ENCODE results near the gene BCAR3.
A peak's percentile ranks its signal among the peaks of the same experiment; 100 is the strongest.

Gene BCAR3

GRCh38 chr1:93635614-93636543 lies 45.8 kb downstream of the BCAR3 start:
- FAIRE-seq, result no peak

GRCh38 chr1:93633313-93633712 lies 48.3 kb downstream of the BCAR3 start:
- no peak for FAIRE-seq

GRCh38 chr1:93631626-93632365 lies 49.8 kb downstream of the BCAR3 start:
- no peak for FAIRE-seq

GRCh38 chr1:93630168-93630567 lies 51.5 kb downstream of the BCAR3 start:
- FAIRE-seq, result no peak

GRCh38 chr1:93629101-93630059 lies 52.3 kb downstream of the BCAR3 start:
- peak; percentile 96 for FAIRE-seq

- no peak for FAIRE-seq
These were observed 53.0 kb downstream of the BCAR3 start for GRCh38 chr1:93628681-93629080.

GRCh38 chr1:93625582-93626327 lies 55.9 kb downstream of the BCAR3 start:
- FAIRE-seq, result no peak

GRCh38 chr1:93623875-93624274 lies 57.8 kb downstream of the BCAR3 start:
- no peak for FAIRE-seq

- no peak for FAIRE-seq
These were observed 58.2 kb downstream of the BCAR3 start for GRCh38 chr1:93623436-93623835.

- FAIRE-seq, result no peak
These were observed 60.4 kb downstream of the BCAR3 start for GRCh38 chr1:93621246-93621645.

GRCh38 chr1:93620841-93621210 lies 60.8 kb downstream of the BCAR3 start:
- no peak for FAIRE-seq

- no peak for FAIRE-seq
These were observed 61.3 kb downstream of the BCAR3 start for GRCh38 chr1:93620172-93620840.

- no peak for FAIRE-seq
These were observed 62.0 kb downstream of the BCAR3 start for GRCh38 chr1:93619507-93620171.

GRCh38 chr1:93617670-93618499 lies 63.8 kb downstream of the BCAR3 start:
- FAIRE-seq, result no peak

- FAIRE-seq, result no peak
These were observed 64.5 kb downstream of the BCAR3 start for GRCh38 chr1:93616996-93617669.

- no peak for FAIRE-seq
These were observed 65.2 kb downstream of the BCAR3 start for GRCh38 chr1:93616221-93616995.

GRCh38 chr1:93615582-93616150 lies 66.0 kb downstream of the BCAR3 start:
- FAIRE-seq, result no peak

GRCh38 chr1:93614986-93615581 lies 66.6 kb downstream of the BCAR3 start:
- no peak for FAIRE-seq

Measured in TTC549 (cell line).